Lower leg skin (tissue), 3 donors: ENCODE data around the gene CYLD.

Experiments used
- POLR2A ChIP-seq, 2 donors: fragments of 450-650 bp; IDR thresholded peaks; one replicate each; pipeline ENCODE4 v1.6.1; 2016 to 2017; ENCODE audit warnings: antibody characterized with exemption in 2 of 2, mild to moderate bottlenecking in 1 of 2, moderate library complexity in 1 of 2
- TF ChIP-seq, protein P1 (sequence below), 3 donors: fragments of 450-650 bp; IDR thresholded peaks; one replicate each; pipeline ENCODE4 v1.5.1; 2016; ENCODE audit warnings: antibody characterized with exemption in 3 of 3, mild to moderate bottlenecking in 3 of 3, moderate library complexity in 2 of 3

DNA sequence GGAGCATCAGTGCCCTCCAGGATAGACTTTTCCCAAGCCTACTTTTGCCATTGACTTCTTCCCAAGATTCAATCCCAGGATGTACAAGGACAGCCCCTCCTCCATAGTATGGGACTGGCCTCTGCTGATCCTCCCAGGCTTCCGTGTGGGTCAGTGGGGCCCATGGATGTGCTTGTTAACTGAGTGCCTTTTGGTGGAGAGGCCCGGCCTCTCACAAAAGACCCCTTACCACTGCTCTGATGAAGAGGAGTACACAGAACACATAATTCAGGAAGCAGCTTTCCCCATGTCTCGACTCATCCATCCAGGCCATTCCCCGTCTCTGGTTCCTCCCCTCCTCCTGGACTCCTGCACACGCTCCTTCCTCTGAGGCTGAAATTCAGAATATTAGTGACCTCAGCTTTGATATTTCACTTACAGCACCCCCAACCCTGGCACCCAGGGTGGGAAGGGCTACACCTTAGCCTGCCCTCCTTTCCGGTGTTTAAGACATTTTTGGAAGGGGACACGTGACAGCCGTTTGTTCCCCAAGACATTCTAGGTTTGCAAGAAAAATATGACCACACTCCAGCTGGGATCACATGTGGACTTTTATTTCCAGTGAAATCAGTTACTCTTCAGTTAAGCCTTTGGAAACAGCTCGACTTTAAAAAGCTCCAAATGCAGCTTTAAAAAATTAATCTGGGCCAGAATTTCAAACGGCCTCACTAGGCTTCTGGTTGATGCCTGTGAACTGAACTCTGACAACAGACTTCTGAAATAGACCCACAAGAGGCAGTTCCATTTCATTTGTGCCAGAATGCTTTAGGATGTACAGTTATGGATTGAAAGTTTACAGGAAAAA lies 9.7 kb upstream of the CYLD start:
- TF ChIP-seq, protein P1, sequence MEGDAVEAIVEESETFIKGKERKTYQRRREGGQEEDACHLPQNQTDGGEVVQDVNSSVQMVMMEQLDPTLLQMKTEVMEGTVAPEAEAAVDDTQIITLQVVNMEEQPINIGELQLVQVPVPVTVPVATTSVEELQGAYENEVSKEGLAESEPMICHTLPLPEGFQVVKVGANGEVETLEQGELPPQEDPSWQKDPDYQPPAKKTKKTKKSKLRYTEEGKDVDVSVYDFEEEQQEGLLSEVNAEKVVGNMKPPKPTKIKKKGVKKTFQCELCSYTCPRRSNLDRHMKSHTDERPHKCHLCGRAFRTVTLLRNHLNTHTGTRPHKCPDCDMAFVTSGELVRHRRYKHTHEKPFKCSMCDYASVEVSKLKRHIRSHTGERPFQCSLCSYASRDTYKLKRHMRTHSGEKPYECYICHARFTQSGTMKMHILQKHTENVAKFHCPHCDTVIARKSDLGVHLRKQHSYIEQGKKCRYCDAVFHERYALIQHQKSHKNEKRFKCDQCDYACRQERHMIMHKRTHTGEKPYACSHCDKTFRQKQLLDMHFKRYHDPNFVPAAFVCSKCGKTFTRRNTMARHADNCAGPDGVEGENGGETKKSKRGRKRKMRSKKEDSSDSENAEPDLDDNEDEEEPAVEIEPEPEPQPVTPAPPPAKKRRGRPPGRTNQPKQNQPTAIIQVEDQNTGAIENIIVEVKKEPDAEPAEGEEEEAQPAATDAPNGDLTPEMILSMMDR (IDR thresholded peaks at IDR 0.05): no peak
- no peak for TF ChIP-seq POLR2A (IDR thresholded peaks at IDR 0.05)
